Endometrial microvascular endothelial cells (primary cell): Measurements from ENCODE around the gene F10. TPM values are rescaled to one million over a fixed set of nuclear protein-coding genes. Genes with fewer than 3 reads are reported as not detected.

Experiments
- in situ Hi-C: cut with HindIII; loops from 2 replicates; pipeline ENCODE4 v1.10.0; 2017; ENCODE audit warnings: low sequenced_read_pairs, low pct_unique_long_range_greater_than_20kb; ENCODE audit errors: inconsistent ontology term
- total RNA-seq: library from RNA; depleted of rRNA; stranded (reverse); fragments of >200 nt; gene quantifications from one replicate; pipeline ENCODE4 v1.2.3, GENCODE V29; 2015; ENCODE audit errors: inconsistent ontology term

F10 gene
- total RNA-seq, 1 donor from 2014 or later = not detected

DNA sequence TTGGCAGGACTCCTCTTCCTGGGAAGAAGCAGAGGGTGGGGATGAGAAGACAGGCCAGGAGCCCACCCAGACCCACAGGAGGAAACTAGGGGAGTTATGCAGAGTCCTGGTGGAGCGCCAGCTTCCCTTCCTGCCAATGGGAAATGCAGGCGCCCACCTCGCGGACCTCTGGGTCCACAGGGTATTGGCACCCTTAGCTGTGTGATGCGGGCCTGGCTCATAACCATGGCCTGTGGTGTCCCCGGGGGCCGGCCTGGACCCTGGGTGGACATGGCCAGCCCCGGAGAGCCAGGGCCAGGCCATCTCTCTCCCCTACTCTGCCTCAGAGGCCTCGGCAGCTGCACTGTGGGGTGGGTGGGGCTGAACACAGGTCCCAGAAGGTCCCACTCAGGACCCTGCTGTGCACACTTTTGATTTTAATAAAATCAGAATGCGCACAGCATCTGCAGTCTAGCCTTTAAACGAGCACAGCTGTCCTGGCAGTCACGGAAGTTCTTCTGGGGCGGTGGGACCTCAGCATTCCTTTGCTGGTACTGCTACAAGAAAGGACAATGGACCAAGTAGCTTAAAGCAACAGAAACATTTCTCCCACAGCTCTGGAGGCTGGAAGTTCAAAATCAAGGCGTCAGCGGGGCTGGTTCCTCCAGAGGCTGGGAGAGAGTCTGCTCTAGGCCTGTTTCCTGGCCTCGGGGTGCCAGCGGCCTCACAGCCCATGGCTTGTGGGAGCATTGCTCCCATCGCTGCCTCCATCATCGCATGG is 1.8 kb downstream of the F10 start:
- in situ Hi-C loops = no loop called here

DNA sequence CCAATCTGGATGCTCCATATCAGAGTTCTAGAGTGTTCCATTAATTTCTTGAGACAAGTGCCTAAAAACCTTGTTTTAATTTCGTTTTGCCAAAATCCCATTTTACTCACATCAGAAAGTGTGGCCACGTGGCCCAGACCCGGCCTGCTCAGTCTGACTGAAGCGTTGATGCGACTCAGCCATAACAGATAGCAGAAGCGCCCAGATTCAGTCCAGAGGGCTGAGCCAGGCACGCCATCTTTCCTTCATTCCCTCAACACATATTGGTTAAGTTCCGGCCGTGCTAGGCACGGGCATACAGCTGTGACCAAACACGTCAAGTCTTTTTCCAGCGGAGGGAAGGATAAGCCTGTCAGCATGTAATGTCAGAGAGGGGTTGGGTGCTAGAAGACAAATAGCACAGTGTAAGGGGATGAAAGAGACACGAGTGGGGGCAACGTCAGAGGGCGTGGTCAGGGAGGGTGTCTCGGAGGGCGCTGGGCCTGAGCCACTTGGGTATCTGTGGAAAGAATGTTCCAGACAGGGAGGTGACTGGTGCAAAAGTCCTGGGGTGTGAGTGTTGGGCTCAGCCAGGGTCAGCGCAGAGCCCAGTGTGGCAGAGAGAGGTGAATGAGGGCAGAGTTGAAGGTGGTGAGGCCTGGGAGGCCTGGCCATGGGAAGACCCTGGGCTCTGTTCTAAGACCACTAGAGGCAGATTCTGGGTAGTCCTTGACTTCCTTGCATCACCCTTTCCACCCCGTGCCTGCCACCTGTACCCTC is 3.1 kb downstream of the F10 start:
- in situ Hi-C loops = no loop called here

GRCh38 chr13:113126265-113127150 is 3.9 kb downstream of the F10 start:
- in situ Hi-C loops = no loop called here

DNA sequence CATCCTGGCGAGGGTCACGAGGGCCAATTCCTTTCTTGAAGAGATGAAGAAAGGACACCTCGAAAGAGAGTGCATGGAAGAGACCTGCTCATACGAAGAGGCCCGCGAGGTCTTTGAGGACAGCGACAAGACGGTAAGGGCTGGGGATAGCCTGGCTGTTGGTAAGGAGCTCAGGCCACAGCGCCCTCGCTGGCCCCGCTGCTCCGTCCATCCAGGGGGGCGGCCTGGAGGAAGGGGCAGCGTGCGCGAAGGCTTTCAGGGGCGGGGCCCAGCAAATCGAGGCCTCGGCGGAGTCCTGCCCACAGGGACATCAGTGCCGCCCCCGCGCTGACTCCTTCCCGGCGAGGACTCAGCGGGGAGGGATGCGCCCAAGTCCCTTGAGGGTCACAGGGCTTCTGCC is 6.9 kb downstream of the F10 start:
- in situ Hi-C loops = no loop called here

DNA sequence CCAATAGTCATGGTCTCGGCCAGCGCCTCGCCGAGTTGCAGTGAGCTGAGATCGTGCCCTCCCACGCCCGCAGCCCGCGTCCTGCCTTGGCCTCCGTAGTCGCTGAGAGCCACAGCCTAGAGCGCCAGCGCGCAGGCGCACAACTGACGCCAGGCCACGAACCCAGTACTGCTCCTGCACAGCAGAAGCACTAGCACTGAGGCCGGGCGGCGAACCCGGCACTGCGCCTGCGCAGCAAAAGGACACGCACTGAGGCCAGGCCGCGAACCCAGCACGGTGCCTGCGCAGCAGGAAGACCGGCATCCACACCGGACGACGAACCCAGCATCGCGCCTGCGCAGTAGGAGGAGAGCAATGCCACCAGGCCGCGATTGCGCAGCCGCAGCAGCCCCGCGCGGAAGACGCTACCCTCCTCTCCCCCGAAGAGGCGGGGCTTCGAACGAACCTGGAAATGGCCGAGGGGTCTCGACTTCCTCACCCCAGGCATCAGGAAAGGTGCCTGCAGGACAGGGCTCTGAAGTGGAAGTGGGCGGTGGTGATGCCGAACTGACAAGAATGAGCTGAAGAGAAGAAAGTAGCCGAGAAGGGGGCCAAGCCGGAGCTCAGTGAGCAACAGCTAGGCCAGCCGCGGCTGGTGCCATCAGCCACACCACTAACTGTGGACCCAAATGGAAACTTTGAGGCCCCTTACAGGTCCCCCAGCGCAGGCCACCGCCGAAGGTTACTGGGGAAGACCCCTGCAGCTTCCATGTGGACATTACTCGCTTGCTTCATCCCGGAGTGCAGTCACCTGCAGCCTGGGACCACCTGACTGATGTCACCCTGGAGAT is 7.5 kb downstream of the F10 start:
- in situ Hi-C loops = no loop called here

DNA sequence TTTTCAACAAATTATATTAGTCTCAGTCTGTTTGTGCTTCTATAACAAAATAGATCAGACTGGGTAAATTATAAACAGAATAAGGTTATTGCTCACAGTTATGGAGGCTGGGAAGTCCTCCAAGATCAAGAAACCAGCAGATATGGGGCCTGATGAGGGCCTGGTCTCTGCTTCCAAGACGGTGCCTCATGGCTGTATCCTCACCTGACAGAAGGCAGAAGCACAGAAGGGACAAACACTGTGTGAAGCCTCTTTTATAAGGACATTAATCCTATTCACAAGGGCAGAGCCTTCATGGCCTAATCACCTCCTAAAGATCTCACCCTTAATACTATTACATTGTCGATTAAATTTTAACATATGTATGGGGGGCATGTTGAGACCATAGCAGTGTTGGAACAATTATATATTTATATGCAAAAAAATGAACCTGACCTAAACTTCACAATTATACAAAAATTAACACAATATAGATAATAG is 12.7 kb downstream of the F10 start:
- in situ Hi-C loops = no loop called here

- in situ Hi-C loops = no loop called here
Observed at GRCh38 chr13:113137691-113138298, 15.2 kb downstream of the F10 start.

GRCh38 chr13:113138792-113139551 is 16.4 kb downstream of the F10 start:
- in situ Hi-C loops = no loop called here

- in situ Hi-C loops = no loop called here
Observed at GRCh38 chr13:113139577-113139976, 17.0 kb downstream of the F10 start.

DNA sequence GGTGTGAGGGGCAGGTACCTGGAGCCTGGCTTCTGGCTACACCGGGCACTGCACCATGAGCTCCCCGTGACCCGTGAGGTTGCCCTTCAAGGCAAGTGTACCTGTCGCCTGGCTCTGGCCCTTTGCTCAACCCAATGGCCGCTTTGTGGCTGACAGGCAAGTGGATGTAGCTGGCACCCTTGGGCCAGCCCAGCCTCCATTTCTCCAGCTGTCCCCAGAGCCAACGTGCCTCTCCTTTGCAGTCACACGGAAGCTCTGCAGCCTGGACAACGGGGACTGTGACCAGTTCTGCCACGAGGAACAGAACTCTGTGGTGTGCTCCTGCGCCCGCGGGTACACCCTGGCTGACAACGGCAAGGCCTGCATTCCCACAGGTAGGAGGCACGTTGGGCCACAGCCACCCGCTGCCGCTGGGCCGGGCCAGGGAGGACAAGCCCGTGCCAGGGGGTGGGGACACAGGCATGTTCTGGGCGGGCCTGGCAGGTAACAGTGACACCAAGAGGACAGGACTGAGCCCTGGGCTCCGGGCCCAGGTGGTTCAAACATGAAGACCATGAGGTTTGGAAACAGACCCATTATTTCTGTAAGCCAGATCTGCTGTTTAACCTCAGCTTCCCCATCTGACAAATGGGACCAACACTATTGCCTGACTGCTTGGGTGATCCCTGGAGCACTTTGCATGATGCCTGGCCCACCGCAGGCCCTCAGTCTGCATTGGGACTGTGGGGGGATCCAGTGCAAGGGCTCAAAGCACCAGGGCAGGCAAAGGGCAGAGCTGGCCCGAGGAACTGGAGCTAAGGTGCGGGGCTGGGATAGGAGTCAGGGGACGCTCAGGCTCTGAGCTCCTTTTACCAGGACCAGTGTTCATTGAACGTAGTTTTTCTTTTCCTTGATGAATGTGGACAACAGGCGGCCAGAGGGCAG is 18.3 kb downstream of the F10 start:
- in situ Hi-C loops = no loop called here

GRCh38 chr13:113141601-113141970 is 19.0 kb downstream of the F10 start:
- in situ Hi-C loops = no loop called here

GRCh38 chr13:113142876-113143275 is 20.3 kb downstream of the F10 start:
- in situ Hi-C loops = no loop called here

DNA sequence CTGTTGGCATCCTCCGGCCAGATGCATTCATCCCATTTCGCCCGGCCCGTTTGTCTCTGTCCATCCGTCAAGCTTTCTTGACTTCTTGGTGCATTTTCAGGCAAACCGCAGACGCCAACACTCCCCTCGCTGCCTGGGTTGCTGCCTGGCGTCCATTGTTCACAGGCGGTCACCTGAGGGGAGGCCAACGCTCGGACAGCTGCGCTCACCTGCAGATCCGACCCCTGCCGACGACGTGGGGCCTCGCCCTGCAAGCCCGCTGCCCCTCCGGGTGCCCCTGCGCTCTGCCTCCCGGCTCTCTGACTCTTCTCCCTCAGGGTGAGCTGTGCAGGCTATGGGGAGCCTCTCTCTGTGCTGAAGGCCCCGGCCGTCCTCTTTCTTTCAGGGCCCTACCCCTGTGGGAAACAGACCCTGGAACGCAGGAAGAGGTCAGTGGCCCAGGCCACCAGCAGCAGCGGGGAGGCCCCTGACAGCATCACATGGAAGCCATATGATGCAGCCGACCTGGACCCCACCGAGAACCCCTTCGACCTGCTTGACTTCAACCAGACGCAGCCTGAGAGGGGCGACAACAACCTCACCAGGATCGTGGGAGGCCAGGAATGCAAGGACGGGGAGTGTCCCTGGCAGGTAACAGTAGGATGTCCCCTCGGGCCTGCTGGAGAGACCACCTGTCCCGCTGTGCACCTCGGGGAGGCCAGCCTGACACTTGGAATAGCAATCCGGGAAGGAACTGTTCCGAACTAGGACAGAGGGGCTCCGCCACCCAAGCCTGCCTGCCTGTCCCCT is 21.1 kb downstream of the F10 start:
- in situ Hi-C loops = no loop called here

GRCh38 chr13:113144255-113144629 is 21.6 kb downstream of the F10 start:
- in situ Hi-C loops = no loop called here

- in situ Hi-C loops = no loop called here
Observed at GRCh38 chr13:113145496-113145895, 22.9 kb downstream of the F10 start.
